GM18861 (cell line): Measurements from ENCODE around the gene UQCC5.
"Not testable (repeated sequence)": the region's sequence is repeated elsewhere in the genome, so short reads cannot be mapped to it uniquely, and the experiment has no call there.

Source experiments
- ATAC-seq: cut with Tn5 transposase; IDR thresholded peaks from one replicate; pipeline ENCODE4 v1.9.1; 2021; ENCODE audit not compliant: unreplicated experiment

The UQCC5 gene

DNA sequence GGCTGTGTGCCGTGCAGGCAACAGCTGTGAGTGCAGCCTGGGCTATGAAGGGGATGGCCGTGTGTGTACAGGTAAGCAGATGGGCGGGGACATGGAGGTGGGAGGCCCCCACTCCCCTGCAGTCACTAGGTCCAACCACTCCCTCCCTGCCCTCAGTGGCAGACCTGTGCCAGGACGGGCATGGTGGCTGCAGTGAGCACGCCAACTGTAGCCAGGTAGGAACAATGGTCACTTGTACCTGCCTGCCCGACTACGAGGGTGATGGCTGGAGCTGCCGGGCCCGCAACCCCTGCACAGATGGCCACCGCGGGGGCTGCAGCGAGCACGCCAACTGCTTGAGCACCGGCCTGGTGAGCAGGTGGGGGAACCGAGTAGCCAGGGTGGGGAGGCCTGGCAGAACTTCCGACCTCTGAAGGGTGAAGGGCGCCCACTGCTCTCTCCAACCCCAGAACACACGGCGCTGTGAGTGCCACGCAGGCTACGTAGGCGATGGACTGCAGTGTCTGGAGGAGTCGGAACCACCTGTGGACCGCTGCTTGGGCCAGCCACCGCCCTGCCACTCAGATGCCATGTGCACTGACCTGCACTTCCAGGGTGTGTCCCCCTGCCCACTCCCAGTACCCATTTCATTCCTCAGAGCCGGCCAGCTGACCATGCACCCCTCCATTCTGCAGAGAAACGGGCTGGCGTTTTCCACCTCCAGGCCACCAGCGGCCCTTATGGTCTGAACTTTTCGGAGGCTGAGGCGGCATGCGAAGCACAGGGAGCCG is 14.3 kb upstream of the UQCC5 start:
- no peak for ATAC-seq

DNA sequence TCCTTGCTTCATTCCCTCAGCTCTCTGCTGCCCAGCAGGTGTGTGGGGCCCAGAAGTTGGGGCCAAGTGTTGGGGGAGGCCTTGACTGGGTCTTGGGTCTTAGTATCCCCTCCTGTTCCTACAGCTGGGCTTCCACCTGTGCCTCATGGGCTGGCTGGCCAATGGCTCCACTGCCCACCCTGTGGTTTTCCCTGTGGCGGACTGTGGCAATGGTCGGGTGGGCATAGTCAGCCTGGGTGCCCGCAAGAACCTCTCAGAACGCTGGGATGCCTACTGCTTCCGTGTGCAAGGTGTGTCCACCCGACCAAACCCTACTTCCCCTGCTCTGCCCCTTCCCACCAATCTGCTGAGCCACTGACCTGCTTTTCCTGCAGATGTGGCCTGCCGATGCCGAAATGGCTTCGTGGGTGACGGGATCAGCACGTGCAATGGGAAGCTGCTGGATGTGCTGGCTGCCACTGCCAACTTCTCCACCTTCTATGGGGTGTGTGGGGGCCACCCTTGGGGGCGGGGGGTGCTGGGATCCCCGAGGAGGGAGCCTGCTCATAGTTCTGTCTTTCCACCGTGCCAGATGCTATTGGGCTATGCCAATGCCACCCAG is 13.7 kb upstream of the UQCC5 start:
- ATAC-seq: no peak

DNA sequence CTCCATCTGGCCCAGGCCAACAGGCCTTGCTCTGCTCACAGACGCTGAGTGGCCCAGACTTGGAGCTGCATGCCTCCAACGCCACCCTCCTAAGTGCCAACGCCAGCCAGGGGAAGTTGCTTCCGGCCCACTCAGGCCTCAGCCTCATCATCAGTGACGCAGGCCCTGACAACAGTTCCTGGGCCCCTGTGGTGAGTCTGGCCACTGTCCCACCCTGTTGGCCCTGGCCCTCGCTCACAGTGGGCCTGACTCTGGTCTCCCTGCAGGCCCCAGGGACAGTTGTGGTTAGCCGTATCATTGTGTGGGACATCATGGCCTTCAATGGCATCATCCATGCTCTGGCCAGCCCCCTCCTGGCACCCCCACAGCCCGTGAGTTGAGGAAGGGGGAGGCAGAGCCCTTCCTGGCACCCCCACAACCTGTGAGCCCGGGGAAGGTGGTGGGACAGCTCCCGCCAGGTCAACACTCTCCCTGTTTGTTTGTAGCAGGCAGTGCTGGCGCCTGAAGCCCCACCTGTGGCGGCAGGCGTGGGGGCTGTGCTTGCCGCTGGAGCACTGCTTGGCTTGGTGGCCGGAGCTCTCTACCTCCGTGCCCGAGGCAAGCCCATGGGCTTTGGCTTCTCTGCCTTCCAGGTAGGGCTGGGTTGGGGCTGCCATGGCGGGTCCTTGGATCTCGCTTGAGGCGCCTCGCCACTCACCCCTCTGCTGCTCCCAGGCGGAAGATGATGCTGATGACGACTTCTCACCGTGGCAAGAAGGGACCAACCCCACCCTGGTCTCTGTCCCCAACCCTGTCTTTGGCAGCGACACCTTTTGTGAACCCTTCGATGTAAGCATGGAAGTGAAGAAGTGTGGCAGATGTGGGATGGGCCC is 12.8 kb upstream of the UQCC5 start:
- ATAC-seq: no peak

GRCh38 chr3:52524258-52524751 is 12.1 kb upstream of the UQCC5 start:
- no peak for ATAC-seq

GRCh38 chr3:52524752-52525679 is 11.4 kb upstream of the UQCC5 start:
- ATAC-seq: no peak

DNA sequence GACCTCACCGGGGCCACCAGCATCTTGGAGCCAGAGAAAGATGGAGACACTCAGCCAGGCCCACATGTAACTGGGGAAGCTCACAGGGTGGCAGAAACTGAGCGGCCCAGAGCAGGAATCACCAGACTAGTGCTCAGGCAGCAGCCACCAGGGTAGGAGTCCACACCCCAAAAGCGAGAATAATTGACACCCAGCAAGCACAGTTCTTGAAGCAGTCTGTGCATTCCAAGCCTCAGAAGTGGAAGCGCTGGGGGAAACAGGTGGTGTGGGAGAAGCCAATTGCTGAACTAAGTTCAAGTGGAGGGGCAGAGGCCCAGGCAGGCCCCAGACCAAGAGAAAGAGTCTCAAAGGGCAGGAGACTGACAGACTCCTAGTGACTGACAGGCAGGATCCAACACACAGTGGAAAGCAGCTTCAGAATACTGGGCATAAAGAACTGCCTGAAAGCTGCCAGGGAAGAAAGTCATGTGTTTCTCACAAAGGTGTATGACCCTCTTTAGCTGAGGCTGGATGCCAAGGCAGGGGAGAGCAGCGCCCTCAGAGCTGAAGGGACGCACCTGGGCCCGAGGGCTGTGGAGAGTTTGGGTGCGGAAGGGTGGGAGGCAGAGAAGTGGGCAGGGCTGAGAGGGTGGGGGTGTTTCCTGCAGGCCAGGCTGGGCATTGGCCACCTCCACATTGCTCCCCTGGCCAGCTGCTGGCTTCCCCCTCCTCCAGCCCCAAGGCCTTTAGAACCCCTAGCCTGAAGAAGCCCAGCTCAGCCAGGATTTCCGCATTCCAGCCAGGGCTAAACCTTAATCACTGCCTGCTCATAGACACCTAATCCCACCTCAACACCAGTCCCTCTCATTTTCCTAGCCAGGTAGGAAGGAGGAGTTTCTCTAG is 10.5 kb upstream of the UQCC5 start:
- ATAC-seq: no peak

DNA sequence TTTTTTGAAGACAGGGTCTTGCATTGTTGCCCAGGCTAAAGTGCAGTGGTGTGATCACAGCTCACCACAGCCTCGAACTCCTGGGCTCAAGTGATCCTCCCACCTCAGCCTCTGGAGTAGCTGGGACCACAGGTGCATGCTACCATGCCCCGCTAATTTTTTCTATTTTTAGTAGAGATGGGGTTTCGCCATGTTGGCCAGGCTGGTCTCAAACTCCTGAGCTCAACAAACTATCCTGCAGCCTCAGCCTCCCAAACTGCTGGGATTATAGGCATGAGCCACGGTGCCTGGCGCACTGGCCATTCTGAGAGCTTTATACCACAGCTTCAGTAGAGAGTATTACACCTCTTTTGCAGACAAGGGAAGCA is 9.8 kb upstream of the UQCC5 start:
- not testable (repeated sequence) for ATAC-seq

- no peak for ATAC-seq
These were observed 9.2 kb upstream of the UQCC5 start for GRCh38 chr3:52527039-52527731.

- ATAC-seq: no peak
These were observed 8.4 kb upstream of the UQCC5 start for GRCh38 chr3:52527732-52528585.

- ATAC-seq: no peak
These were observed 7.6 kb upstream of the UQCC5 start for GRCh38 chr3:52528586-52529375.

- ATAC-seq: no peak
These were observed 6.8 kb upstream of the UQCC5 start for GRCh38 chr3:52529376-52530333.

DNA sequence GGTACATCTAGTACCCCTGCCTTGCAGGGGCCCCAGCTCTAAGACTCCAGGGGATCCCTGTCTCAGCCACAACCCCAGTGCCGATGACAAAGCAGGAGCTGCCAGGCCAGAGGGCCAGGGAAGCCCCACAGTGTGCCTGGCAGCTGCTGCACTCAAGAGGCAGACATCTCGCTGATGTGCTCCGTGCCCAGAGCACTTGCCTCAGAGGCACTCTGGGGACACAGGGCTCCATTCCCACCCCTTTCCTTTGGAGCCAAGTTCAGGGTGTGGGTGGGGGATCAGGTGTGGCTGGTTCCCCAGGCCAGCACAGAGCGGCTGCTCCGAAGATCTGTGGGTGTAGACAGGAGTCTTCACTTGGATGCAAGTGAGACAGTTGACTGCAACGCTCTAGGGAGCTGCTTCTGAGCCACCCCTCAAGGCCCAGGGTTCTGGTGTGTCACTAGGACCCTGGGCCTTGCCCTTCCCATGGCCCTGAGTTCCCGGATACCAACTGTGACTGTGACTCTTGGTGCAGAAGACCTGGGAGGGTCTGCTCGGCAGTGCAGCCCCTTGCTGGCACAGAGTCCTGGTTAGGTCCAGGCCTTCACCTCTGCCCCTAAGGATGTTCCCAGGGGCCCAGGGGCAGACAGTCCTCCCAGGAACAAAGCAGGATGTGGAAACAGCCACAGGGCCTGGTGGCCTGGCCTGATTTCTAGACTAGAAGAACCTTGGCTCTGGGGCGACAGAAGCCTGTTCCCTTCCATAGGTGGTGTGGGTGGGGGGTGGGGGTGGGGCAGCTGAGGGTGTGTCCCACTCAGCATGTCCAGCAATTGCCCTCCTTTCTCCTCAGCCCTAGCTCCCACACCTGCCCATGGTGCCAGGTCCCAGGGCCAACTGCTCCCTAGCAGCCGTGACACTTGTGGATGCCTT is 5.2 kb upstream of the UQCC5 start:
- no peak for ATAC-seq

DNA sequence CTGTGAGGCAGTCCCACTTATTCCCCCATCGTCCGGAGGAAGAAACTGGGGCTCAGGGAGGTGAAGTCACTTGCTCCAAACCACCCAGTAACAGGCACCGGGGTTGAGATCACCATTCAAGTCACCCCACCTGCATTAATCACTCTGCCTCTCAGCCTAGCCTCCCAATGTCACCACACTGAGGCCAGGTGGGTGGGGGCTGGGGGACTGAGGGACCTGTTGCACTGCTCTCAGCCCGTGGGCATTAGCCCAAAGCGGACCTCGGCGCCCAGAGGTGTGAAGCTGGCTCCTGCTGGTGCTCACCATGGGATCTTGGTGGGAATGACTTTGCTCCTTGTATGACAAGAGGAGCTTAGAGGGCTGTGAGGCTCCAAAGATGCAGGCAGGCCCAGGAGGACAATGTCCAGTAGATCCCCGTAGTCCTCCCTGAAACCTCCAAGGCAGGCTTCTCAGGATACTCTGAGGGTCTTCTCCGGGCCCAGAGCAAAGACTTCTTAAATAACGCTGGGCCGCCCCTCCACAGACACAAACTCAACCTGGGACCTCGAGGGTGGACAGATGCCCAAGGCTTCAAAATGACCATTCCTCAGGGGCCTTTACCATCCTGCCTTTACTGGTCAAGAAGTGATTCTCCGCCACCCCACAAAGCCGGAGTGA is 4.4 kb upstream of the UQCC5 start:
- ATAC-seq: no peak

DNA sequence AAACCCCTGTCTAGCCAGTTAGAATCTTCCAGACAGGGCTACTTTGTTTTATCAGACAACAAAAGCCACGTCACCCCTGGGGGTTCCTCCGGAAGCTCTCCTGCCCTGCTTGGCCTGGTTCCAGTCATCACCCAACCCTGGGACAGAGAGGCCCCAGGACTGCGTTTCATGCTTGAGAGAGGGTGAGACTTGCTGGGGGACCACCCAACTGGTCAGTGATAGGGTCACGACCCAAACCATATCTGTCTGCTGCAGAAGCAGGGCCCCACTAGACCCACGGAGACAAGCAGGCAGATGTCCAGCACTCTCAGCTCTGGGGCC is 3.9 kb upstream of the UQCC5 start:
- ATAC-seq: no peak
